Mucosa of gallbladder (tissue), 1 donor: ENCODE data around the gene SPRYD3. TPM values are rescaled to one million over a fixed set of nuclear protein-coding genes. Genes with fewer than 3 reads are reported as not detected.
"Not testable (repeated sequence)": the region's sequence is repeated elsewhere in the genome, so short reads cannot be mapped to it uniquely, and the experiment has no call there.

Experiments used
- DNase-seq: peaks from one replicate; pipeline ENCODE4 v3.0.0-alpha.2; 2020; ENCODE audit warnings: low spot score
- total RNA-seq: library from RNA; stranded (reverse); gene quantifications from one replicate; pipeline ENCODE4 v1.2.1, GENCODE V29; 2021
- donor health status: DM: no; HTN: no; CAD: no.

The SPRYD3 gene
- total RNA-seq, 1 donor from 2014 or later: 68.4 TPM

- no peak for DNase-seq
Observed at GRCh38 chr12:53101931-53102781, 23.0 kb upstream of the SPRYD3 start.

- DNase-seq: no peak
Observed at GRCh38 chr12:53101266-53101665, 22.1 kb upstream of the SPRYD3 start.

- DNase-seq: no peak
Observed at GRCh38 chr12:53100466-53101151, 21.4 kb upstream of the SPRYD3 start.

- DNase-seq: peak; percentile 89
Observed at GRCh38 chr12:53099071-53099882, 20.1 kb upstream of the SPRYD3 start.

GRCh38 chr12:53098354-53098981 lies 19.3 kb upstream of the SPRYD3 start:
- DNase-seq: no peak

- no peak for DNase-seq
Observed at GRCh38 chr12:53097564-53098353, 18.6 kb upstream of the SPRYD3 start, which contains the start of gene IGFBP6. Gene IGFBP6, plus strand, starts transcription at chr12:53097667. Its CDS starts 51 bp downstream, at chr12:53097718.

GRCh38 chr12:53097207-53097563 lies 18.0 kb upstream of the SPRYD3 start:
- no peak for DNase-seq

- DNase-seq: no peak
Observed at GRCh38 chr12:53096759-53097158, 17.6 kb upstream of the SPRYD3 start.

GRCh38 chr12:53096089-53096741 lies 17.0 kb upstream of the SPRYD3 start:
- DNase-seq: no peak

GRCh38 chr12:53095596-53095895 lies 16.4 kb upstream of the SPRYD3 start:
- DNase-seq: not testable (repeated sequence)

GRCh38 chr12:53094796-53095595 lies 15.8 kb upstream of the SPRYD3 start:
- DNase-seq: not testable (repeated sequence)

- no peak for DNase-seq
Observed at GRCh38 chr12:53094394-53094787, 15.2 kb upstream of the SPRYD3 start.

GRCh38 chr12:53093777-53094393 lies 14.7 kb upstream of the SPRYD3 start:
- DNase-seq: no peak

- no peak for DNase-seq
Observed at GRCh38 chr12:53091756-53092155, 12.6 kb upstream of the SPRYD3 start.

GRCh38 chr12:53090554-53090953 lies 11.4 kb upstream of the SPRYD3 start:
- DNase-seq: no peak

- DNase-seq: no peak
Observed at GRCh38 chr12:53090105-53090504, 10.9 kb upstream of the SPRYD3 start.

- no peak for DNase-seq
Observed at GRCh38 chr12:53086361-53086760, 7.2 kb upstream of the SPRYD3 start.

- DNase-seq: no peak
Observed at GRCh38 chr12:53082637-53083175, 3.5 kb upstream of the SPRYD3 start.
